GM18507 (cell line): ENCODE results near the gene CDH12.

Experiments used
- DNase-seq: peaks from one replicate; pipeline ENCODE4 v3.0.0; 2011; ENCODE audit warnings: low read depth; ENCODE audit not compliant: insufficient read length; ENCODE audit errors: extremely low spot score
- FAIRE-seq: peaks from 2 replicates; lab custom pipeline; 2011; peaks lifted over from hg19 to GRCh38; lab: Jason Lieb, UNC

CDH12 gene

GRCh38 chr5:21823588-21823987 is 1029.6 kb downstream of the CDH12 start:
- DNase-seq (no peak), FAIRE-seq (no peak)

GRCh38 chr5:21823076-21823574 is 1030.0 kb downstream of the CDH12 start:
- FAIRE-seq (no peak), DNase-seq (no peak)

GRCh38 chr5:21820527-21820926 is 1032.6 kb downstream of the CDH12 start:
- DNase-seq = no peak
- FAIRE-seq = no peak

- FAIRE-seq = no peak
- no peak for DNase-seq
Observed at GRCh38 chr5:21818370-21818720, 1034.8 kb downstream of the CDH12 start.

- FAIRE-seq (no peak), DNase-seq (no peak)
Observed at GRCh38 chr5:21817668-21818369, 1035.3 kb downstream of the CDH12 start.

- FAIRE-seq = peak; percentile 26
- DNase-seq = no peak
Observed at GRCh38 chr5:21810737-21811316, 1042.3 kb downstream of the CDH12 start.

- FAIRE-seq (no peak), DNase-seq (no peak)
Observed at GRCh38 chr5:21809611-21810010, 1043.5 kb downstream of the CDH12 start.

- DNase-seq = no peak
- FAIRE-seq = no peak
Observed at GRCh38 chr5:21807953-21808352, 1045.2 kb downstream of the CDH12 start.

GRCh38 chr5:21806943-21807342 is 1046.2 kb downstream of the CDH12 start:
- no peak for FAIRE-seq
- DNase-seq = no peak

- FAIRE-seq (no peak), DNase-seq (no peak)
Observed at GRCh38 chr5:21806271-21806670, 1046.9 kb downstream of the CDH12 start.

GRCh38 chr5:21802869-21803490 is 1050.2 kb downstream of the CDH12 start:
- no peak for FAIRE-seq

GRCh38 chr5:21802100-21802499 is 1051.0 kb downstream of the CDH12 start:
- no peak for DNase-seq
- FAIRE-seq = no peak

More at GRCh38 chr5:21802869-21803490, 1050.2 kb downstream of the CDH12 start:
- DNase-seq = no peak

- FAIRE-seq (no peak), DNase-seq (no peak)
Observed at GRCh38 chr5:21792748-21793147, 1060.4 kb downstream of the CDH12 start.

GRCh38 chr5:21791304-21791703 is 1061.8 kb downstream of the CDH12 start:
- no peak for FAIRE-seq
- DNase-seq = no peak

- FAIRE-seq = no peak
Observed at GRCh38 chr5:21784487-21784886, 1068.7 kb downstream of the CDH12 start.

GRCh38 chr5:21783074-21783679 is 1070.0 kb downstream of the CDH12 start:
- no peak for FAIRE-seq
- no peak for DNase-seq

More at GRCh38 chr5:21784487-21784886, 1068.7 kb downstream of the CDH12 start:
- no peak for DNase-seq

GRCh38 chr5:21776466-21776865 is 1076.7 kb downstream of the CDH12 start:
- DNase-seq (no peak), FAIRE-seq (no peak)

- DNase-seq (no peak), FAIRE-seq (no peak)
Observed at GRCh38 chr5:21774801-21775200, 1078.3 kb downstream of the CDH12 start.

- FAIRE-seq (no peak), DNase-seq (no peak)
Observed at GRCh38 chr5:21774281-21774680, 1078.9 kb downstream of the CDH12 start.

GRCh38 chr5:21773456-21773855 is 1079.7 kb downstream of the CDH12 start:
- no peak for FAIRE-seq
- DNase-seq = no peak
